WTC11 (cell line): ENCODE data around the gene CAMSAP1. TPM values are rescaled to one million over a fixed set of nuclear protein-coding genes. Genes with fewer than 3 reads are reported as not detected.

Experiments used
- ATAC-seq: fragments of 200-7000 bp; cut with Tn5 transposase; 2 replicates; pipeline ENCODE4 v1.10.0; 2021; ENCODE audit warnings: mild to moderate bottlenecking, moderate library complexity
- CTCF ChIA-PET: fragments of 300-600 bp; sonication (Branson Sonifier 250); formaldehyde crosslinking; loops from one replicate; lab custom pipeline; 2021; ENCODE audit warnings: antibody characterized with exemption; lab: Charles Lee
- POLR2A ChIA-PET: fragments of 350-600 bp; sonication (Branson Sonifier 250); formaldehyde crosslinking; loops from one replicate; lab custom pipeline; 2021; ENCODE audit warnings: antibody characterized with exemption; lab: Charles Lee
- DNase-seq: peaks from one replicate; pipeline ENCODE4 v3.0.0; 2021; ENCODE audit warnings: low spot score
- H3K27ac Mint-ChIP-seq: 2 replicates; pipeline ENCODE4 v1.8.0; 2021; ENCODE audit warnings: mixed read lengths
- H3K27me3 Mint-ChIP-seq: 2 replicates; pipeline ENCODE4 v1.8.0; 2021; ENCODE audit warnings: low read depth, mild to moderate bottlenecking, moderate library complexity, mixed read lengths
- H3K36me3 Mint-ChIP-seq: 2 replicates; pipeline ENCODE4 v1.8.0; 2021; ENCODE audit warnings: mixed read lengths
- H3K4me1 Mint-ChIP-seq: 2 replicates; pipeline ENCODE4 v1.8.0; 2022; ENCODE audit warnings: mixed read lengths
- H3K4me3 Mint-ChIP-seq: 2 replicates; pipeline ENCODE4 v1.8.0; 2021; ENCODE audit warnings: mild to moderate bottlenecking, moderate library complexity, mixed read lengths
- H3K9me3 Mint-ChIP-seq: 2 replicates; pipeline ENCODE4 v1.8.0; 2021; ENCODE audit warnings: mixed read lengths
- ESRRA ChIP-seq: sonication (generic); formaldehyde crosslinking; IDR thresholded peaks from 2 replicates; pipeline ENCODE4 v1.8.1; 2022; ENCODE audit warnings: mild to moderate bottlenecking, missing genetic modification reagents, borderline replicate concordance
- FOXP1 ChIP-seq: sonication (generic); formaldehyde crosslinking; IDR thresholded peaks from 2 replicates; pipeline ENCODE4 v1.8.0; 2022; ENCODE audit warnings: missing genetic modification reagents, mild to moderate bottlenecking, moderate library complexity, borderline replicate concordance
- MYBL2 ChIP-seq: sonication (generic); formaldehyde crosslinking; IDR thresholded peaks from 2 replicates; pipeline ENCODE4 v1.8.1; 2023; ENCODE audit warnings: mild to moderate bottlenecking, moderate library complexity, missing genetic modification reagents
- RELA ChIP-seq: sonication (generic); formaldehyde crosslinking; IDR thresholded peaks from 2 replicates; pipeline ENCODE4 v1.8.1; 2022; ENCODE audit warnings: missing genetic modification reagents, mild to moderate bottlenecking, borderline replicate concordance
- SP1 ChIP-seq: sonication (generic); formaldehyde crosslinking; conservative IDR thresholded peaks from 2 replicates; pipeline ENCODE4 v1.8.1; 2022; ENCODE audit warnings: missing genetic modification reagents
- TCF7 ChIP-seq: sonication (generic); formaldehyde crosslinking; IDR thresholded peaks from 2 replicates; pipeline ENCODE4 v1.8.0; 2022; ENCODE audit warnings: mild to moderate bottlenecking, low read depth, missing genetic modification reagents, moderate library complexity
- TP53 ChIP-seq: sonication (generic); formaldehyde crosslinking; IDR thresholded peaks from 2 replicates; pipeline ENCODE4 v1.8.1; 2023; ENCODE audit warnings: mild to moderate bottlenecking, missing genetic modification reagents
- ZNF219 ChIP-seq: sonication (generic); formaldehyde crosslinking; IDR thresholded peaks from 2 replicates; pipeline ENCODE4 v1.8.0; 2023; ENCODE audit warnings: missing genetic modification reagents, mild to moderate bottlenecking, borderline replicate concordance
- total RNA-seq: library from RNA; stranded (reverse); gene quantifications from 3 replicates; pipeline ENCODE4 v1.2.3, GENCODE V29; 2021
- TF ChIP-seq, protein P1 (sequence below): sonication (generic); formaldehyde crosslinking; IDR thresholded peaks from 2 replicates; pipeline ENCODE4 v1.8.1; 2022; ENCODE audit warnings: mild to moderate bottlenecking, moderate library complexity, missing genetic modification reagents
- TF ChIP-seq, protein P2 (sequence below): sonication (generic); formaldehyde crosslinking; IDR thresholded peaks from 2 replicates; pipeline ENCODE4 v1.8.0; 2022; ENCODE audit warnings: mild to moderate bottlenecking, missing genetic modification reagents
- TF ChIP-seq, protein P3 (sequence below): sonication (generic); formaldehyde crosslinking; IDR thresholded peaks from 2 replicates; pipeline ENCODE4 v1.8.0; 2022; ENCODE audit warnings: missing genetic modification reagents
- TF ChIP-seq, protein P4 (sequence below): sonication (generic); formaldehyde crosslinking; IDR thresholded peaks from 2 replicates; pipeline ENCODE4 v1.8.0; 2023; ENCODE audit warnings: mild to moderate bottlenecking, missing genetic modification reagents
- TF ChIP-seq, protein P5 (sequence below): sonication (generic); formaldehyde crosslinking; IDR thresholded peaks from 2 replicates; pipeline ENCODE4 v1.8.1; 2023; ENCODE audit warnings: mild to moderate bottlenecking, moderate library complexity, missing genetic modification reagents
- TF ChIP-seq, protein P6 (sequence below): sonication (generic); formaldehyde crosslinking; IDR thresholded peaks from 2 replicates; pipeline ENCODE4 v1.8.0; 2022; ENCODE audit warnings: mild to moderate bottlenecking, missing genetic modification reagents
- TF ChIP-seq, protein P7 (sequence below): sonication (generic); formaldehyde crosslinking; IDR thresholded peaks from 2 replicates; pipeline ENCODE4 v1.8.1; 2023; ENCODE audit warnings: mild to moderate bottlenecking, missing genetic modification reagents, moderate library complexity

Gene CAMSAP1
- total RNA-seq, 1 experiment from 2014 or later = 40.5 TPM

DNA sequence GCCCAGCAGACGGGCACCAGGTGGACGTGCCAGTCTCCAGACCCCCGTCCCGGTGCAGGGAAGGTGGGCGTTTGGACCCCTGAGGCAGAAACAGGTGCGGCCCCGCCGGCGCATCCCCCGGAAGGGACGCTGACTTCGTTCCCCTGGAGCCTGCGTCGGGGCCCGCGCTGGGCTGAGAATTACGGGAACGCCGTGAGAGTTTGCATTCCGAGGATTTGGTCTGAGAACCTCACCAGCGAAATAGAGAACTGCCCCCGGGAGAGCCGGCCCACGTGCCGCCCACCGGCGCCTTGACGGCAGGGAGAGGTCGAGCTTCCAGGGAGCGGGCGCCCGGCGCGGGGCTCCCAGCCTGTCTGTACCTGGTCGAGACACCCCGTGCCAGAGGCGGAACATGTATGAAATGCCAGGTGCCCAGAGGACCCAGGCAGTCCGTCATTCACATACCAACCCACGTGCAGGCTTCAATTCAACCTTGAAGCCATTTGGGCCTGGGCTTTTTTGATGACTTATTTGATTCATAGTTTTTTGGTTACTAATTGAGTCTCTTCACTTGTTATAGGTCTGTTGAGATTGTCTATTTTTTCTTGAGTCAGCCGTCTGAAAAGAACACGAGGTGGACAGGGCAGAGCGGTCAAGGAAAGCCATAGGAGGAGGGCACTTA is 877 bp upstream of the CAMSAP1 start (continued):
- TF ChIP-seq, protein P1, sequence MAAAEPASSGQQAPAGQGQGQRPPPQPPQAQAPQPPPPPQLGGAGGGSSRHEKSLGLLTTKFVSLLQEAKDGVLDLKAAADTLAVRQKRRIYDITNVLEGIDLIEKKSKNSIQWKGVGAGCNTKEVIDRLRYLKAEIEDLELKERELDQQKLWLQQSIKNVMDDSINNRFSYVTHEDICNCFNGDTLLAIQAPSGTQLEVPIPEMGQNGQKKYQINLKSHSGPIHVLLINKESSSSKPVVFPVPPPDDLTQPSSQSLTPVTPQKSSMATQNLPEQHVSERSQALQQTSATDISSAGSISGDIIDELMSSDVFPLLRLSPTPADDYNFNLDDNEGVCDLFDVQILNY = no peak; the same call in 1 of the 2 replicates
- TF ChIP-seq, protein P2, sequence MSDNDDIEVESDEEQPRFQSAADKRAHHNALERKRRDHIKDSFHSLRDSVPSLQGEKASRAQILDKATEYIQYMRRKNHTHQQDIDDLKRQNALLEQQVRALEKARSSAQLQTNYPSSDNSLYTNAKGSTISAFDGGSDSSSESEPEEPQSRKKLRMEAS (CRISPR knock-in tag) = peak; percentile 78
- TF ChIP-seq ZNF219 = 0 out of 2 replicates have a peak, but pooled peaks have one; percentile 75
- TF ChIP-seq, all 79 proteins: peak for 9

DNA sequence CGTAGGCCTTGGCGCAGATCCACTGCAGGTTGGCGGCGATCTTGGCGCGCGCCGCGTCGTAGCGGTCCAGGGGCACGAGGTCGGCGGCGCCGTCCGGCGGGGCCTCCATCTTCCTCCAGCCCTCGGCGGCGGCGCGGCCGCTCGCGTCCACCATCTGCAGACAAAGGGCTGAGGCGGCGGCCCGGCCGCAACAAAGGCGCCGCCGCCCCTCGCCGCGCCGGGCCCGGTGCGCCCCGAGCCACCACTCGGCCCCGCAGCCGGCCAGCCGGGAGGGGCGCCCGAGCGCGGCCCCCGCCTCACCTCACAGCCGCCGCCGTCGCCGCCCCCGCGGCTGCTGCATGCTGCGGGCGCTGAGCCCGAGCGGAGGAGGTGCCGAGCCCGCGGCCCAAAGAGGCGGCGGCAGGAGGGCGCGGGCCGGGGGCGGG is 328 bp downstream of the CAMSAP1 start:
- H3K4me3 Mint-ChIP-seq = no peak overlapping the region
- H3K27ac Mint-ChIP-seq = no peak overlapping the region
- peaks cover 52% of the 10 kb centered on the region for H3K4me1 Mint-ChIP-seq
- POLR2A ChIA-PET = no interaction called here
- TF ChIP-seq TP53 (CRISPR knock-in tag) (0 out of 2 replicates have a peak, but pooled peaks have one; percentile 62), RELA (CRISPR knock-in tag) (0 out of 2 replicates have a peak, but pooled peaks have one; percentile 35), FOXP1 (CRISPR knock-in tag) (peak; percentile 67; the same call in 1 of the 2 replicates), SP1 (CRISPR knock-in tag) (no peak; the same call in 1 of the 2 replicates), ESRRA (CRISPR knock-in tag) (peak; percentile 54; the same call in 1 of the 2 replicates), MYBL2 (CRISPR knock-in tag) (0 out of 2 replicates have a peak, but pooled peaks have one; percentile 40), TCF7 (CRISPR knock-in tag) (no peak), ZNF219 (peak; percentile 77; the same call in 1 of the 2 replicates)
- TF ChIP-seq, protein P3, sequence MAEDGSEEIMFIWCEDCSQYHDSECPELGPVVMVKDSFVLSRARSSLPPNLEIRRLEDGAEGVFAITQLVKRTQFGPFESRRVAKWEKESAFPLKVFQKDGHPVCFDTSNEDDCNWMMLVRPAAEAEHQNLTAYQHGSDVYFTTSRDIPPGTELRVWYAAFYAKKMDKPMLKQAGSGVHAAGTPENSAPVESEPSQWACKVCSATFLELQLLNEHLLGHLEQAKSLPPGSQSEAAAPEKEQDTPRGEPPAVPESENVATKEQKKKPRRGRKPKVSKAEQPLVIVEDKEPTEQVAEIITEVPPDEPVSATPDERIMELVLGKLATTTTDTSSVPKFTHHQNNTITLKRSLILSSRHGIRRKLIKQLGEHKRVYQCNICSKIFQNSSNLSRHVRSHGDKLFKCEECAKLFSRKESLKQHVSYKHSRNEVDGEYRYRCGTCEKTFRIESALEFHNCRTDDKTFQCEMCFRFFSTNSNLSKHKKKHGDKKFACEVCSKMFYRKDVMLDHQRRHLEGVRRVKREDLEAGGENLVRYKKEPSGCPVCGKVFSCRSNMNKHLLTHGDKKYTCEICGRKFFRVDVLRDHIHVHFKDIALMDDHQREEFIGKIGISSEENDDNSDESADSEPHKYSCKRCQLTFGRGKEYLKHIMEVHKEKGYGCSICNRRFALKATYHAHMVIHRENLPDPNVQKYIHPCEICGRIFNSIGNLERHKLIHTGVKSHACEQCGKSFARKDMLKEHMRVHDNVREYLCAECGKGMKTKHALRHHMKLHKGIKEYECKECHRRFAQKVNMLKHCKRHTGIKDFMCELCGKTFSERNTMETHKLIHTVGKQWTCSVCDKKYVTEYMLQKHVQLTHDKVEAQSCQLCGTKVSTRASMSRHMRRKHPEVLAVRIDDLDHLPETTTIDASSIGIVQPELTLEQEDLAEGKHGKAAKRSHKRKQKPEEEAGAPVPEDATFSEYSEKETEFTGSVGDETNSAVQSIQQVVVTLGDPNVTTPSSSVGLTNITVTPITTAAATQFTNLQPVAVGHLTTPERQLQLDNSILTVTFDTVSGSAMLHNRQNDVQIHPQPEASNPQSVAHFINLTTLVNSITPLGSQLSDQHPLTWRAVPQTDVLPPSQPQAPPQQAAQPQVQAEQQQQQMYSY = peak; percentile 9; the same call in 1 of the 2 replicates
- TF ChIP-seq, protein P4, sequence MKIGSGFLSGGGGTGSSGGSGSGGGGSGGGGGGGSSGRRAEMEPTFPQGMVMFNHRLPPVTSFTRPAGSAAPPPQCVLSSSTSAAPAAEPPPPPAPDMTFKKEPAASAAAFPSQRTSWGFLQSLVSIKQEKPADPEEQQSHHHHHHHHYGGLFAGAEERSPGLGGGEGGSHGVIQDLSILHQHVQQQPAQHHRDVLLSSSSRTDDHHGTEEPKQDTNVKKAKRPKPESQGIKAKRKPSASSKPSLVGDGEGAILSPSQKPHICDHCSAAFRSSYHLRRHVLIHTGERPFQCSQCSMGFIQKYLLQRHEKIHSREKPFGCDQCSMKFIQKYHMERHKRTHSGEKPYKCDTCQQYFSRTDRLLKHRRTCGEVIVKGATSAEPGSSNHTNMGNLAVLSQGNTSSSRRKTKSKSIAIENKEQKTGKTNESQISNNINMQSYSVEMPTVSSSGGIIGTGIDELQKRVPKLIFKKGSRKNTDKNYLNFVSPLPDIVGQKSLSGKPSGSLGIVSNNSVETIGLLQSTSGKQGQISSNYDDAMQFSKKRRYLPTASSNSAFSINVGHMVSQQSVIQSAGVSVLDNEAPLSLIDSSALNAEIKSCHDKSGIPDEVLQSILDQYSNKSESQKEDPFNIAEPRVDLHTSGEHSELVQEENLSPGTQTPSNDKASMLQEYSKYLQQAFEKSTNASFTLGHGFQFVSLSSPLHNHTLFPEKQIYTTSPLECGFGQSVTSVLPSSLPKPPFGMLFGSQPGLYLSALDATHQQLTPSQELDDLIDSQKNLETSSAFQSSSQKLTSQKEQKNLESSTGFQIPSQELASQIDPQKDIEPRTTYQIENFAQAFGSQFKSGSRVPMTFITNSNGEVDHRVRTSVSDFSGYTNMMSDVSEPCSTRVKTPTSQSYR (CRISPR knock-in tag) = no peak
- TF ChIP-seq, protein P2 (CRISPR knock-in tag) = peak; percentile 49; the same call in 1 of the 2 replicates
- TF ChIP-seq, protein P5, sequence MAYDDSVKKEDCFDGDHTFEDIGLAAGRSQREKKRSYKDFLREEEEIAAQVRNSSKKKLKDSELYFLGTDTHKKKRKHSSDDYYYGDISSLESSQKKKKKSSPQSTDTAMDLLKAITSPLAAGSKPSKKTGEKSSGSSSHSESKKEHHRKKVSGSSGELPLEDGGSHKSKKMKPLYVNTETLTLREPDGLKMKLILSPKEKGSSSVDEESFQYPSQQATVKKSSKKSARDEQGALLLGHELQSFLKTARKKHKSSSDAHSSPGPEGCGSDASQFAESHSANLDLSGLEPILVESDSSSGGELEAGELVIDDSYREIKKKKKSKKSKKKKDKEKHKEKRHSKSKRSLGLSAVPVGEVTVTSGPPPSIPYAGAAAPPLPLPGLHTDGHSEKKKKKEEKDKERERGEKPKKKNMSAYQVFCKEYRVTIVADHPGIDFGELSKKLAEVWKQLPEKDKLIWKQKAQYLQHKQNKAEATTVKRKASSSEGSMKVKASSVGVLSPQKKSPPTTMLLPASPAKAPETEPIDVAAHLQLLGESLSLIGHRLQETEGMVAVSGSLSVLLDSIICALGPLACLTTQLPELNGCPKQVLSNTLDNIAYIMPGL (CRISPR knock-in tag) = 0 out of 2 replicates have a peak, but pooled peaks have one; percentile 30
- TF ChIP-seq, protein P6, sequence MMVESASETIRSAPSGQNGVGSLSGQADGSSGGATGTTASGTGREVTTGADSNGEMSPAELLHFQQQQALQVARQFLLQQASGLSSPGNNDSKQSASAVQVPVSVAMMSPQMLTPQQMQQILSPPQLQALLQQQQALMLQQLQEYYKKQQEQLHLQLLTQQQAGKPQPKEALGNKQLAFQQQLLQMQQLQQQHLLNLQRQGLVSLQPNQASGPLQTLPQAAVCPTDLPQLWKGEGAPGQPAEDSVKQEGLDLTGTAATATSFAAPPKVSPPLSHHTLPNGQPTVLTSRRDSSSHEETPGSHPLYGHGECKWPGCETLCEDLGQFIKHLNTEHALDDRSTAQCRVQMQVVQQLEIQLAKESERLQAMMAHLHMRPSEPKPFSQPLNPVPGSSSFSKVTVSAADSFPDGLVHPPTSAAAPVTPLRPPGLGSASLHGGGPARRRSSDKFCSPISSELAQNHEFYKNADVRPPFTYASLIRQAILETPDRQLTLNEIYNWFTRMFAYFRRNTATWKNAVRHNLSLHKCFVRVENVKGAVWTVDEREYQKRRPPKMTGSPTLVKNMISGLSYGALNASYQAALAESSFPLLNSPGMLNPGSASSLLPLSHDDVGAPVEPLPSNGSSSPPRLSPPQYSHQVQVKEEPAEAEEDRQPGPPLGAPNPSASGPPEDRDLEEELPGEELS (CRISPR knock-in tag) = peak; percentile 74
- TF ChIP-seq, protein P7, sequence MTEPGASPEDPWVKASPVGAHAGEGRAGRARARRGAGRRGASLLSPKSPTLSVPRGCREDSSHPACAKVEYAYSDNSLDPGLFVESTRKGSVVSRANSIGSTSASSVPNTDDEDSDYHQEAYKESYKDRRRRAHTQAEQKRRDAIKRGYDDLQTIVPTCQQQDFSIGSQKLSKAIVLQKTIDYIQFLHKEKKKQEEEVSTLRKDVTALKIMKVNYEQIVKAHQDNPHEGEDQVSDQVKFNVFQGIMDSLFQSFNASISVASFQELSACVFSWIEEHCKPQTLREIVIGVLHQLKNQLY (CRISPR knock-in tag) = no peak
- peaks cover 44% of the 10 kb centered on the region for H3K36me3 Mint-ChIP-seq
- DNase-seq (peak; percentile 50), ATAC-seq (no peak)
- peaks cover 20% of the 10 kb centered on the region for H3K9me3 Mint-ChIP-seq
- CTCF ChIA-PET = interaction anchor here (0.6 to 1.0 kb wide), 7 partner anchors 13 to 215 kb away, joined by 3 to 7 read pairs (median 3); no protein-coding TSS in a partner anchor
- peaks cover 17% of the 10 kb centered on the region for H3K27me3 Mint-ChIP-seq
